ENCODE measurements around the gene ORMDL1. TPM values are rescaled to one million over a fixed set of nuclear protein-coding genes. Genes with fewer than 3 reads are reported as not detected.

The ORMDL1 gene
- total and polyA plus RNA-seq, 2 of the 13 experiments (the other 11 are each of a cell fraction or from before 2014, with no cell fraction given): 67.5 to 160 TPM

- TF ChIP-seq, protein P1, sequence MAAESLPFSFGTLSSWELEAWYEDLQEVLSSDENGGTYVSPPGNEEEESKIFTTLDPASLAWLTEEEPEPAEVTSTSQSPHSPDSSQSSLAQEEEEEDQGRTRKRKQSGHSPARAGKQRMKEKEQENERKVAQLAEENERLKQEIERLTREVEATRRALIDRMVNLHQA (CRISPR knock-in tag; IDR thresholded peaks at IDR 0.05): no peak
- no peak for TF ChIP-seq CCAR2 (optimal IDR thresholded peaks at IDR 0.05; ENCODE audit: low read depth, low read length)
- no peak for TF ChIP-seq AGO1 (IDR thresholded peaks at IDR 0.05; ENCODE audit: low read depth, low read length, poor library complexity, severe bottlenecking)
- TF ChIP-seq ZFP82 (CRISPR knock-in tag; IDR thresholded peaks at IDR 0.05; ENCODE audit: borderline replicate concordance): no peak
- peak; percentile 63; the same call in 1 of the 2 replicates for TF ChIP-seq ZNF782 (CRISPR knock-in tag; IDR thresholded peaks at IDR 0.05; ENCODE audit: borderline replicate concordance)
- no peak; the same call in 1 of the 2 replicates for TF ChIP-seq GTF3A (CRISPR knock-in tag; conservative IDR thresholded peaks at IDR 0.05)
- TF ChIP-seq KDM4B (CRISPR knock-in tag; IDR thresholded peaks at IDR 0.05): peak; percentile 46; the same call in 1 of the 2 replicates
- TF ChIP-seq SPEN (CRISPR knock-in tag; IDR thresholded peaks at IDR 0.05; ENCODE audit: low read depth): peak; percentile 83
- no peak; the same call in 1 of the 2 replicates for TF ChIP-seq ZNF709 (CRISPR knock-in tag; IDR thresholded peaks at IDR 0.05)
- no peak for TF ChIP-seq PAX8 (CRISPR knock-in tag; IDR thresholded peaks at IDR 0.05; ENCODE audit: borderline replicate concordance)
- TF ChIP-seq ZFYVE20 (CRISPR knock-in tag; IDR thresholded peaks at IDR 0.05; ENCODE audit: borderline replicate concordance, low read depth): no peak
- TF ChIP-seq, protein P2, sequence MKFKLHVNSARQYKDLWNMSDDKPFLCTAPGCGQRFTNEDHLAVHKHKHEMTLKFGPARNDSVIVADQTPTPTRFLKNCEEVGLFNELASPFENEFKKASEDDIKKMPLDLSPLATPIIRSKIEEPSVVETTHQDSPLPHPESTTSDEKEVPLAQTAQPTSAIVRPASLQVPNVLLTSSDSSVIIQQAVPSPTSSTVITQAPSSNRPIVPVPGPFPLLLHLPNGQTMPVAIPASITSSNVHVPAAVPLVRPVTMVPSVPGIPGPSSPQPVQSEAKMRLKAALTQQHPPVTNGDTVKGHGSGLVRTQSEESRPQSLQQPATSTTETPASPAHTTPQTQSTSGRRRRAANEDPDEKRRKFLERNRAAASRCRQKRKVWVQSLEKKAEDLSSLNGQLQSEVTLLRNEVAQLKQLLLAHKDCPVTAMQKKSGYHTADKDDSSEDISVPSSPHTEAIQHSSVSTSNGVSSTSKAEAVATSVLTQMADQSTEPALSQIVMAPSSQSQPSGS (CRISPR knock-in tag; IDR thresholded peaks at IDR 0.05): peak; percentile 95
- no peak; the same call in 1 of the 2 replicates for TF ChIP-seq ZNF20 (CRISPR knock-in tag; IDR thresholded peaks at IDR 0.05)
- TF ChIP-seq HMGXB3 (CRISPR knock-in tag; IDR thresholded peaks at IDR 0.05; ENCODE audit: borderline replicate concordance): peak; percentile 56
- TF ChIP-seq ZGPAT (CRISPR knock-in tag; IDR thresholded peaks at IDR 0.05): peak; percentile 92
- TF ChIP-seq, protein P3, sequence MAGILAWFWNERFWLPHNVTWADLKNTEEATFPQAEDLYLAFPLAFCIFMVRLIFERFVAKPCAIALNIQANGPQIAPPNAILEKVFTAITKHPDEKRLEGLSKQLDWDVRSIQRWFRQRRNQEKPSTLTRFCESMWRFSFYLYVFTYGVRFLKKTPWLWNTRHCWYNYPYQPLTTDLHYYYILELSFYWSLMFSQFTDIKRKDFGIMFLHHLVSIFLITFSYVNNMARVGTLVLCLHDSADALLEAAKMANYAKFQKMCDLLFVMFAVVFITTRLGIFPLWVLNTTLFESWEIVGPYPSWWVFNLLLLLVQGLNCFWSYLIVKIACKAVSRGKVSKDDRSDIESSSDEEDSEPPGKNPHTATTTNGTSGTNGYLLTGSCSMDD (CRISPR knock-in tag; IDR thresholded peaks at IDR 0.05): no peak; the same call in 1 of the 2 replicates
- TF ChIP-seq MXD4 (CRISPR knock-in tag; IDR thresholded peaks at IDR 0.05): peak; percentile 93
- TF ChIP-seq, protein P4, sequence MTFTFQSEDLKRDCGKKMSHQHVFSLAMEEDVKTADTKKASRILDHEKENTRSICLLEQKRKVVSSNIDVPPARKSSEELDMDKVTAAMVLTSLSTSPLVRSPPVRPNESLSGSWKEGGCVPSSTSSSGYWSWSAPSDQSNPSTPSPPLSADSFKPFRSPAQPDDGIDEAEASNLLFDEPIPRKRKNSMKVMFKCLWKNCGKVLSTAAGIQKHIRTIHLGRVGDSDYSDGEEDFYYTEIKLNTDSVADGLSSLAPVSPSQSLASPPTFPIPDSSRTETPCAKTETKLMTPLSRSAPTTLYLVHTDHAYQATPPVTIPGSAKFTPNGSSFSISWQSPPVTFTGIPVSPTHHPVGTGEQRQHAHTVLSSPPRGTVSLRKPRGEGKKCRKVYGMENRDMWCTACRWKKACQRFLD (CRISPR knock-in tag; IDR thresholded peaks at IDR 0.05; ENCODE audit: borderline replicate concordance): 0 out of 2 replicates have a peak, but pooled peaks have one; percentile 53
These were observed 21.4 kb downstream of the ORMDL1 start, which contains the start of gene OSGEPL1 (continued) for GRCh38 chr2:189762551-189763298.
